GM18858 (cell line): Measurements from ENCODE around the gene FAR2.
"Not testable (repeated sequence)": the region's sequence is repeated elsewhere in the genome, so short reads cannot be mapped to it uniquely, and the experiment has no call there.

Source experiments
- ATAC-seq: cut with Tn5 transposase; IDR thresholded peaks from one replicate; pipeline ENCODE4 v1.9.1; 2021; ENCODE audit not compliant: unreplicated experiment

The FAR2 gene

GRCh38 chr12:29275834-29276233 lies 126.8 kb downstream of the FAR2 start:
- ATAC-seq = no peak

GRCh38 chr12:29277231-29277630 lies 128.2 kb downstream of the FAR2 start:
- ATAC-seq = no peak

- ATAC-seq = no peak
Observed at GRCh38 chr12:29278673-29279420, 129.8 kb downstream of the FAR2 start.

GRCh38 chr12:29281371-29282005 lies 132.4 kb downstream of the FAR2 start:
- ATAC-seq = no peak

GRCh38 chr12:29282031-29282816 lies 133.1 kb downstream of the FAR2 start:
- ATAC-seq = no peak

GRCh38 chr12:29283969-29284700 lies 135.1 kb downstream of the FAR2 start:
- ATAC-seq = no peak

- no peak for ATAC-seq
Observed at GRCh38 chr12:29286081-29286790, 137.2 kb downstream of the FAR2 start.

- ATAC-seq = no peak
Observed at GRCh38 chr12:29287622-29288021, 138.5 kb downstream of the FAR2 start.

- ATAC-seq = no peak
Observed at GRCh38 chr12:29288031-29288430, 139.0 kb downstream of the FAR2 start.

- ATAC-seq = not testable (repeated sequence)
Observed at GRCh38 chr12:29290475-29290874, 141.4 kb downstream of the FAR2 start.

- no peak for ATAC-seq
Observed at GRCh38 chr12:29291226-29291625, 142.1 kb downstream of the FAR2 start.

- no peak for ATAC-seq
Observed at GRCh38 chr12:29299633-29300032, 150.6 kb downstream of the FAR2 start.

- ATAC-seq = no peak
Observed at GRCh38 chr12:29301114-29301513, 152.0 kb downstream of the FAR2 start.

- no peak for ATAC-seq
Observed at GRCh38 chr12:29304388-29304787, 155.3 kb downstream of the FAR2 start.

GRCh38 chr12:29306266-29306665 lies 157.2 kb downstream of the FAR2 start:
- no peak for ATAC-seq

GRCh38 chr12:29306682-29307081 lies 157.6 kb downstream of the FAR2 start:
- ATAC-seq = no peak

GRCh38 chr12:29309320-29309902 lies 160.3 kb downstream of the FAR2 start:
- no peak for ATAC-seq

- no peak for ATAC-seq
Observed at GRCh38 chr12:29310899-29311298, 161.8 kb downstream of the FAR2 start.

GRCh38 chr12:29314416-29314815 lies 165.3 kb downstream of the FAR2 start:
- ATAC-seq = no peak

- no peak for ATAC-seq
Observed at GRCh38 chr12:29316752-29317151, 167.7 kb downstream of the FAR2 start.
